Right hindlimb (tissue), 1 donor: ENCODE results near the gene TMEM61.
"Not testable (repeated sequence)": the region's sequence is repeated elsewhere in the genome, so short reads cannot be mapped to it uniquely, and the experiment has no call there.

Experiments used
- DNase-seq: peaks from one replicate; pipeline ENCODE4 v3.0.0-alpha.2; 2018

Gene TMEM61

DNA sequence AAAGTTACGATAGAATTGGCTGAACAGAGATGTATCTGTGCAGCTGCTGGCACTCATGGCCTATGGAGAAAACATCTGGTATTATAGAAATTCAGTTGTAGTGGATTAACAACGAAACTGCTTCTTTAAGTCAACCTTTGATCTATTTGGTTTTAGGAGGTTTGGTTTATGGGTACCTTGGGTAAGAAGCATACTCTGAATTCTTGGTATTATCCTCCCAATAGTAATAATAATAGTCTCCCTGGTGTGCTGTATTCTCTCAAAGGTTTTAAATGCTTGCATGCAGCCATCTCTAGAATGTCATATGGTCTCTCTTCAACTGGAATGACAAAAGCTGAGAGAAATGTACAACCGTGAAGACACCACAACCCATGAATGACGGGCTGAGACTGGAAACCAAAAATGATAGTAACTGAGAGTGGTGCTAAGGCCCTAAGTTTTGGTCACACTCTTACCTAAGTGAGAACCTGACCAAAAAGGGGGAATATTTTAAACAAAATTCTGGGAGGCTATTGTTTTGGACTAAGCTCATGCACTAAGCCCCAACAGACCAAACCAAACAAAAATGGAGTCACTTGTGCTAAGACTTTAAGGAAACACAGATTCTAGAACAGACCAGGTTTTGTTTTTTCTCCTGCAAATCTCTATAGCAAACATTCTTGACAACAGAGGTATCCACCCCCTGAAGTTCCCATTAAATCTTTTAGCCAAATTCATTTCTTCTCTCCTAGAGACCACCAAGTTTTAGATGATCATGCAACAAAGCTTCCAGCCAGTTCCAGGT, 17.6 kb upstream of the TMEM61 start:
- no peak for DNase-seq

DNA sequence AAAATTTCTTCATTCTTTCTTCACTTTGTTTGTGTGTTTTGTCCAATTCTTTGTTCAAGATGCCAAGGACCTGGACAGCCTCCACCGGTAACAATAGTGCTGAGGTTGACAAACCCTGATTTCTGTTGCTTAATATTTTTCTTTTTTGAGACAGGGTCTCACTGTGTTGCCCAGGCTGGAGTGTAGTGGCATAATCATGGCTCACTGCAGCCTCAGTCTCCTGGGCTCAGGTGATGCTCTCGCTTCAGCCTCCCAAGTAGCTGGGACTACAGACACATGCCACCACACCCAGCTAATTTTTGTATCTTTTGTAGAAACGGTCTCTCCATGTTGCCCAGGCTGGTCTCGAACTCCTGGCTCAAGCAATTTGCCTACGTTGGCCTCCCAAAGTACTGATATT, 16.6 kb upstream of the TMEM61 start:
- DNase-seq: not testable (repeated sequence)

DNA sequence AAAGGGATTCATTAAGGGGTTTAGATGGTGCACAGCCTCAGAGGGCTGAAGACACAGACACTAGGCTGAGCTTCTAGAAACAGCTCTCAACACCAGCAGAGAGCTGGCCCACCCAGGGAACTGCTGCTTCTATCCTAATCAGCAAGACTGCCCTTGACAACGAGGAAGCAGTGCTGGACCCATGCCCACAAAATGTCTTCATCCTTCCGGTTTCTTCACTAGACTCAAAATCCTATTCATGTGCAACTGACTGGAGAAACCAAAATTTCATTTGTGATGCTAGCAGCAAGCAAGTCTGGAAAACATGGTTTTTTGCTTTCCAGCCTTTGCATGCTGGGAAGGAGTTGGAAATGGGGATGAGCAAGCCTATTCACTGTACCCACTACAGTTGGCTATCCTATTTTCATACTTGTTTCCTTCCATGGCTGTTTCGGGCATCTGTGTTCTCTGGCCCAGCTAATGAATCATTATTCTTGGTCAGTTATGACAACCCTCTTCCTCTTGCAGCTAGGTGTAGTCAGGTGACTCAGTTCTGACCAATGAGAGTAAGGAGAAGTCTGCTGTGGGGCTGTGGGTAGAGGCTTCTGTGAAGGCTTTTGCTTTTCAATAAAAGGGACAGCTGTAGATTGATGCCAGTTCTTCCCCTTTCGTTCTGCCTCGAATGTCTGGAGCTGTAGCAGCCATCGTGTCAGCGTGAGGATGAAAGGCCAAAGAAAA, 14.6 kb upstream of the TMEM61 start:
- DNase-seq: no peak

DNA sequence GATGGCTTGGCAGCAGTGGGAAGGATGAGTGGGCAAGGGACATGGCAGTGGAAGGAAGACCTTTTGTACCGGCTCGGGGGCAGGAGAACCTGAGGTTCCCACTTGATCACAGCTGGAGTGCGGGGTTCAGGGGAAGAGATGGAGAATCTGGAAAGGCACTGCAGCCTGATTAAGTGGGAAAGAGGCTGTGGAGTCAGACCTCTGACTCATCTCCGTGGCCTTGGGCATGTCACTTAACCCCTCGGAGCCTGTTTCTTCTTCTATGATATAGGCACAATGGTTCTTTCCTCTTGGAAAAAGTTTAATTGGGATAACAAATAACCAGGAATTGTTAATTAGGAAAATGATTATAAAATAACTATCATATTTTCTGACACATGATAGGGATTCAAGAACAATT, 13.1 kb upstream of the TMEM61 start:
- no peak for DNase-seq

DNA sequence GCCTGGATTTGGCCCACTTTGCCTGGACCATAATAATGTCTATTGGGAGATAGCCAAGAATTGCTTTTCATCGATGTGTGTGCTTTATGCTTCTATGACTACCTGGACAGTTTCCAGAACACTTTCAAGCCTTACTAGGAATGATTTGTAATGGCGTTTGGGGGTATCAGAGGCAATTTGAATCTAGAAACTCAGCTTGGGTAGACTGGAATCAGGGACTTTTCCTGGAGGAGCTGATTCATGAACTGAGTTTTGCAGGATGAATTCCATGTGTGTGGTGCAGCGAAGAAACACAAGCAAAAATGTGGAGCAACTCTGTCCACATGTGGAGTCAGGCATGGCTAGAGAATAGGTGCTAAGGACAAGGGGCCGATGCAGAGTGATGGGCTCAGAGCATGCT, 11.9 kb upstream of the TMEM61 start:
- no peak for DNase-seq

DNA sequence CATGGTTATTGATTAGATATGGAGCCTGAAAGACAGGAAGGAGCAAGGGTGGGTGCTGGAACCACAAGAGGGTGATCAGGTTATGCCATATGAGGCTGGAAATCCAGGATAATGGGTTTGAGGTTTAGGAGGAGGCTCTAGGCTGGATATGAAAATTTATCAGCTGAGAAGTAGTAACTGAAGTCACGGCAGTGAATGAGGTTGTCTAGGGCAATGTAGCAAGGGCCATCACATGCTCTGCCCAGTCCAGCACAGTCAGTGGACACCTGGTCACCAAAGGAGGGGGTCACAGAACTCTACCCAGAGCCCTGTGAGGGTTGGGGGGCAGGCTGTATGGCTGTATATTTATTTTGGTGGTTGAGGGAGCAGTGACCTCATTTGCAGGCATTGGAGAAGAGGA, 10.5 kb upstream of the TMEM61 start:
- DNase-seq: no peak

DNA sequence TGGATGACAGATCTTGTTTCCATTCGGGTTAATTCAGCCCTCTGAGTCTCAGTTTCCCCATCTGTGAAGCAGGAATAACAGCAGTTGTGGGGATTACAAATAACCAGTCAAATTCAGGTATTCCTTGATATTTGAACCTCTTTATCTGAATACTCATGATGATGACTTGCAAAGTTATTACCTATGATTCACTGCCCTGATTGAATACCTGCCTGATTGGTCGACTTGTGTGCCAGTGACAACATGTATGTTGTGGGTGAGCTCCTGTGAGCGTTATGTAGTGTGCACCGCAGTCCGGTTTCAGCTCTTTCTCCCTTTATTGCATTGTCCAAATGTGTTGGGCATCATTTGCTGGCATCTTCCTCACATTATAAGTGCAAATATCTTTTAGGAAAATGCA, 9.5 kb upstream of the TMEM61 start:
- DNase-seq: no peak

DNA sequence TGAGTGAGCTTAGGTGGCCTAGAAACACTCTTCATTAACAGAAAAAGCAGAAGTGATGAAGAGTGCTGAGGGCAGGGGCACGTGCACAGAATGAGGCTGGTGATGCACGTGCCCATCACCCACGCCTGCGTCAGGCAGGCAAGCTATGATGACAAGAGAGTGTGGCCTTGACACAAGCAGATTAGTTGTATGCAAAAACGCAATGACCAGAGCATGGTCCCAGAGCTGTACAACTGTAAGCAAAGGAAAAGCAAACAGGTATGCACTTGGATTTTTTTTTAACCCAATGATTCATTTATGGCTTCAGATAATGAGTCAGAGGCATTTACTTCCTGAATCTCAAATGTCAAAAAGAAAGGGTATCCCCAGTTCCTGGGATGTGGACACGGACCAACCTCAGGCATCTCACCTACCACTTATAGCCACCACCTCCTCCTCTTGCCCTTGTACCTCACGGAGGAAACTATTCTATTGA, 9.1 kb upstream of the TMEM61 start:
- DNase-seq: no peak

DNA sequence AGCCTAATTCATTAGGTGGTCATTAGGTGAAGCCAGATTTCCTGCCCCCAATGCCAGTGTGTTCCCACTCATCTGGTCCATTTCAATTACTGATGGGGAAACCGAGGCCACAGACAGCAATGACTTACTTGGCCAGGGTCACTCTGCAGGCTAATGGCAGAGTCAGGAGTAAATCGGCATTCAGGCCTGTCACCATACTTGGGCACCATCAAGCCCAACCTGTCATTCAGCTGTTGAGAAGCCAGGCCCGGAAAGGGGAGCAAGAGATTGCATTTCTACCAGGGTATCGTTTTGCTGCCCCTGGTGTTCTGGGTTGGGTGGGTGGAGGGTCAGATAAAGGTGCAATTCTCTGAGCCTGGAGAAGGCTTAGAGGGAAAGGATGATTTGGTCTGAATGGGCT, 8.0 kb upstream of the TMEM61 start:
- DNase-seq: no peak

DNA sequence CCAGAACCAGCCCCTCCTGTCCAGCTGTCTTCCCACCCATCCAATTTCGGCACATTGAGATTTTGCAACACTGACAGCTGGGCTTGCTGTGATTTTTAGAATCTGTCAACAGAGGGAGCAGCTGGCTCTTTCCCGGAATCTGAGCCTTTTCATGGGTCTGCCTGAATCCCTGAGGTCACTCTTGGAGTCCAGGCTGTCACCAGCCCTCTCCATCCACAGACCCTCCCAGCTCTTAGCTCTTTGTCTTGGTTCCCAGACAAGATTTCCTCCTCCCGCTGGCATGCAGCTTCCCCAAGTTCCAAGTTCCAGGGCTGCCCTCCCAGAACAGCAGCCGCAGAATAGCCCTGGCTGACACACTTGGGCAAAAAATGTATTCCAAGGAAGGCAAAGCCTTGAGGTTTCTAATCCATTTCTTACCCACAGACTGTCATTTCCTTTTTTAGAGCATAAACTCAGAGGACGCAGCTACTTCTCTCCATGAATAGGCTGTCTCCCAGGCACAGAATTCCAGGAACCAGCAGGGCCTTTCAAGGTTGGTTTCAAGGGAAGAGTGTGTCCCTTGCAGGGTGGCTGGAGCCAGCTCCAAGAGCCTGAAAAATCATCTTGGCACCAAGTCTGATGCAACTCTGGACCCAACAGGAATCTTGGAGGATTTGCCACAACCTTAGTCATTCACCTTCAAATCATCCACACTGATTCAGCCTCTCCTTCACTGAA, 7.1 kb upstream of the TMEM61 start:
- DNase-seq: peak; percentile 66

DNA sequence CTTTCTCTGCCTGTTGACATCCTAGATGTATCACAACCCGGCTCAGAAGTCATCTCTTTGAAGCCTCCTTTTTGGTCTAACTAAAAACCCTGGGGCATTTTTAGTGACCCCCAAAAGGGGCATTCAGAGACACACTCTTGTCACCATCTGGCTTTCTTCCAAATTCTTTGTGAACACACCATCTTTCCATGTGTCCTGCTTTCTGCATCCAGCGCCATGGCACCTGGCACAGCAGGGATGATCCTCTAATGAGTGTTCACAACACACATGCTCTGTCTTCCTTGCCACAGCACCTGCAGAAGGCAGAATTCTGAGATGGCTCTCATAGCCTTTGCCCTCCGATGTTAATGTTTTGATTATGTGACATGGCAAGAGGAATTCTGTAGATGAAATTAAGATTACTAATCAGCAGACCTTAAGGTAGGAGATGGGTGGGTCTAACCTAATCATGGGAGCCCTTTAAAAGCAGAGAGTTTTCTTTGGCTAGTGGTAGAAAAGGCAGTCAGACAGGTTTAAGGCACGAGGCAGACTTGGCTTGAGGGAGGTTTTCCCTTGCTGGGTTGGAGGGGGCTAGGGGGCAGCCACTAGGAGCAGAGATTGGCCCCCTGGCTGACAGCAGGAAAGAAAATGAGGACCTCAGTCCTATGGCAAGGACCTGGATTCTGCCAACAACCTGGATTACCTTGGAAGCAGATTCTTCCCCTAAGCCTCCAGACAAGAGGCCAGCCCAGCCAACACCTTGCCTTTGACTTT, 4.9 kb upstream of the TMEM61 start:
- no peak for DNase-seq

DNA sequence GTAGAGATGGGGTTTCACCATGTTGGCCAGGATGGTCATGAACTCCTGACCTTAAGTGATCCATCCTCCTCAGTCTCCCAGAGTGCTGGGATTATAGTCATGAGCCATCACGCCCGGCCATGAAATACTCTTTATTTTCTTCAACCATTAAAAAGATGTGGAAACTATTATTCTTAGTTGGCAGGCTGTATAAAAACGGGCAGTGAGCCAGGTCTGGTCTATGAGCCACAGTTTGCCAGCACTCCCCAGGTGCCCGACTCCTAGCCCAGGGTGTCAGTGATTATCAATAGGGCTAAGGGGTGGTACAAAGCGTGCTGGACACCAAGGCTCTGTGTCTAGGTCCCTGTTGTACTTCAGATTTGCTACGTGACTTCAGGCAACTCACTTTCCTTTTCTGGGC, 3.7 kb upstream of the TMEM61 start:
- no peak for DNase-seq

DNA sequence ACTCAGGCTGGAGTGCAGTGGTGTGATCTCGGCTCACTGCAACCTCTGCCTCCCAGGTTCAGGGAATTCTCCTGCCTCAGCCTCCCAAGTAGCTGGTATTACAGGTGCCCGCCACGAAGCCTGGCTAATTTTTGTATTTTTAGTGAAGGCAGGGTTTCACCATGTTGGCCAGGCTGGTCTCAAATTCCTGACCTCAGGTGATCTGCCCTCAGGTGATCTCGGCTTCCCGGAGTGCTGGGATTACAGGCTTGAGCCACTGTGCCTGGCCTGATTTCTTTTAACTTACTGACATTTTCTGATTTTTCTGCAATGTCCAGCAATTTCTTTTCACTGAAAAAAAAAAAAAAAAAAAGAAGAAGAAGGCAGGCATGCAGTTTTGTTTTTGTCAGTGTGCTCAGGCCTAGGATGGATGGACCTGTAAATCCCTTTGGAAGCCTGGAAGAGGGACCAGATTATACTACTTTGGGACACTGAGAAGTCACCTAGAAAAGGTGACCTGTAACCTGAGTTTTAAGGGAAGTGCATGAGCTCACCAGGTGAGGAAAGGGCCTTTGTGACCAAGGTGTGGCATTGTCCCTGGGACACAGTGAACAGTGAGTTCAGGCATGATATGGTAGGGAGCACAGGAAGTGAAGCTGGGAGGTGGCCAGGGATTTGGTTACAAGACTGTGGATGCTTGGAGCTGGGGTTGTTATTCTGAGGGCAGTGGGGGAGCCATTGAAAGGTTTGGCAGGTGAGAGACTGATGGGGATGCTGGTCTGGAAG, 2.7 kb upstream of the TMEM61 start:
- peak; percentile 6 for DNase-seq

DNA sequence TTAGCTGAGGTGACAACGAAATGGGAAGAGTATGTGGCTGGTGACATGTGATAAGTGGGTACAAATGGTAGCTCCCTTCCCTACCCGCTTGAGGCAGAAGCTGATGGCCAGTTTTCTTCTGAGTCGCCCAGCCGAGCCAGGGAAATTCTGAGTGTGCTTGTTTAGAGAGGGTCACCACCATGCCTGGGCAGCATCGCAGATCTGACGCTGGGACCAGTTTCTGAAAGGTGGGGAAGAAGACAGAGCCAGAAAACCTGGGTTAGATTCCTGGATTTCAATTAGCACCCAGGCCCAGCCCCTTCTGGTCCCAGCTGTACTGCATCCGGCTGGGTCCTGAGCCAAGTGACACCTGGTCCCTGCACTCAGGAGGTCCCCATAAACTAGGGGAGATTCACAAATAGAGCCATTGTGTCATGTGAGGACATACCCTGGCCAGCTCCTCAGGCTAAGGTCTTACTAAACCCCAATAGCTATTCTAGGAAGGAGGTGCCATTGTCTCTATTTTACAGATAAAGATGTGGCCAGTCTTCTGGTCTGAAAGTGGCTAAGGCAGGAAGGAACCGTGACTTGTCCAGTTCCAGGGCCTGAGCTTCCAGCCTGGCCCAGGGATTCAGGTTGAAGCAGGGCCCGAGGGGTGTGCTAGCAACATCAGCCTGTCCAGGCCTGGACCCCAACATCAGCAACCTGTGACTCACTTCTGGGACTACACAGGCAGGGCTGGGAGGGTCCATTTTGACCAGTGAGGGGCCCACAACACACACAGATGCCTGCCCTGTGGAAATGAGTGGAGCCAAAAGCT, 1.7 kb upstream of the TMEM61 start:
- no peak for DNase-seq

DNA sequence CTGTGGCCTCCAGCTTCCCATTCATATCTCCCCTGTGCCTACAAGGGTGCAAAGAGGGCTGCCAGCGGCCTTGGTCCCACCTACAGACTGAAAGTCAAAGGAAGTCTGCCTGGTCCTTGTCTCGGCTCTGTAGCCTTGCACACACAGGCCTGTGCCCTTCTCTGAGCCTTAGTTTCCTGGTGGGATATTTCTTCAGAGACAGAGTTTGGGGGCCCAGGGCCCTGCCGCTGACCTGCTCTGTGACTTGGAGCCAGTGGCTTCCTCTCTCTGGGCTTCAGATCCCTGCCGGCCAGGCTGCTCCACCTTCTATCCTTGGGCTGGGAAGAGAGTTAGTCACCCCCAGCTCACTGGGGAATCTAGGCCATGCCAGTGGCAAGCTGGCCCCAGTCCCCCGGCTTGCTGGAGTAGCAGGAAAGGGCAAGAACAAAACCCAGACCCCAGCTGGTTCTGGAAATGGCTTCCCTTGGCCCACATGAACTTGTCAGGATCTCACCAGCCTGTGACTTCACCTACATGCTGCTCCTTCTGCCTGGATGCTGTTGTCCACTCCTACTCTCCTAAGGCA, 1.0 kb upstream of the TMEM61 start:
- no peak for DNase-seq

DNA sequence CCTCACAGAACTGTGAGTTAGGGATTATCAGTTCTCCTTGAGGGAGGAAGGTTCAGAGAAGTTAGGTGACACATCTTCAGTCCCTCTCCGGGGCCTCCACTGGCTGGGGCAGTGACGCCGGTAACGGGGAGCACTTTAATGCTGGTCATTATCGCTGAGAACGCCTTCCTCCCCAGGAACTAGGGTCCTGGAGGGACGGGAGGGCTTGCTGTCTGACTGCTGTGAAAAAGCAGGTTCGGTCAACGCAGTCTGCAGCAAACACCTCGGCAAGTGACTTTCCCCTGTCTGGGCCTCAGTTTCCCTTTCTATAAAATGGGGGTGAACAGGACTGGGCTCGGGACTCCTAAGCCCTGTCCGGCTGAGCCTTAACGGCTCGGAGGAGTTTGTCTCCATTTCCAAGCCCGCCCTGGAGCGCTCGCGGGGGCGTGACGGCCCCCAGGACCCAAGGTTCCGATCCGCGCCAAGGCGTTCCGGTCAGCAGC, 341 bp upstream of the TMEM61 start:
- no peak for DNase-seq

DNA sequence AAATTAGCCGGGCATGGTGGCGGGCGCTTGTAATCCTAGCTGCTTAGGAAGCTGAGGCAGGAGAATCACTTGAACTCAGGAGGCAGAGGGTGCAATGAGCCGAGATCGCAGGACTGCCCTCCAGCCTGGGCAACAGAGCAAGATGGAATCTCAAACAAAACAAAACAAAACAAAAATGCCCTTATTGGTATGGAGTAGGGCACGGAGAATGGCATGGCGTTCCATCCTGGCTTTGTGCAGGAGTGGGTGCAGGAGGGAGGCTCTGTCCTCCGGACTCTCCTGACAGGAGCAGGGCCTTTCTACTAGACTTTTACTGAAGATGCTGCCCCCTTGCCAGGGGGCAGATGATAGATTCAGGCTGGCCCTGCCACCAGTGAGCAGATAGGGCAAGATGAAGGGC, 1.0 kb downstream of the TMEM61 start:
- DNase-seq: no peak

DNA sequence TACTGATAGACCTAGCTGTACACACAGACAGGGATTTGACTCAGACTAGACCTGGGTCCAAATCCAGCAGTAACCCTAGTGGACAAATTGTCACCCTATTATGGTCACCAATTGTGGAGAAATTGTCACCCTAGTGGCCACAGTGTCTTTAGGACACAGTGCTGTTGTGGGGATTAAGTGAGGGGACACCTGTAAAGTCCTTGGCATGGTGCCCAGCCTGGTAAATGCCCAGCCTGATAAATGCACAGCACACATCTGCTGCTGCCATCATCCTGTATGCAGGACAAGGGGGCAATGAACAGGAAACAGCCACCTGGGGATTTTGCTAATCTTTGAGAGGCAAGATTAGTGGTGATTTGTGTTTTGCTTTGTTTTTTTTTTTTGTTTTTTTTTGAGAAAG, 2.3 kb downstream of the TMEM61 start:
- peak; percentile 16 for DNase-seq

DNA sequence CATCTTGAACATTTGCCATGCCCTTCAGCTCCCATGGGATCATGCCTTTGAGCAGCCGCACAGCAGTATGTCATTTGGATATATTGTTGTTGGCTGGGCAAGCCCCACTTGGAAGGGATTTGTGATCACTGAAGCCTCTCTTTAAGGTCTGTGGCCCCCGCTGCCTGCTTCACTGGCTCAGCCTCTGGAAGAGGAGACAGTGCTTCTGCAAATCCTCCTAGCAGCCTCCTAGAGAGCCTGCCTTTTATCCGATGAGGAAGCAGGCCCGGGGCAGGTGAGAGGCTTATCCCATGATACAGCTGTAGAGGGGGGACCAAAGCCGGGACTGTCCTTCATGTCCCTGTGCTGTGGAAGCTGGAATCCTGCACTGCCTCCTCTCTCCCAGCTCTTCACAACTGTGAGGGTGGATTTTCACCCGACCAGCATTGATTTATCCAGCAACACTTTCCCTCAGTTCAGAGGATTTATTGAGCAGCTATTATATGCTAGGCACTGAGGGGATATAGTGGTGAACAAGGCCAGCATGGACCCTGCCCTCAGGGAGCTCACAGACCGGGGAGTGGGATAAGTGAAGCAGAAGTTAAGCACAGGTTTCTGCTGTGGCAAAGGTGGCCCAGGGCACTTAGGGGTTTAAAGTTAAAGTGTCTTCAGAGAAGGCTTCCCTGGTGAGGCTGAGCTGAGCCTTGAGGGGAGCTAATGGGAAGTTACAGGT, 3.9 kb downstream of the TMEM61 start:
- DNase-seq: peak; percentile 5

DNA sequence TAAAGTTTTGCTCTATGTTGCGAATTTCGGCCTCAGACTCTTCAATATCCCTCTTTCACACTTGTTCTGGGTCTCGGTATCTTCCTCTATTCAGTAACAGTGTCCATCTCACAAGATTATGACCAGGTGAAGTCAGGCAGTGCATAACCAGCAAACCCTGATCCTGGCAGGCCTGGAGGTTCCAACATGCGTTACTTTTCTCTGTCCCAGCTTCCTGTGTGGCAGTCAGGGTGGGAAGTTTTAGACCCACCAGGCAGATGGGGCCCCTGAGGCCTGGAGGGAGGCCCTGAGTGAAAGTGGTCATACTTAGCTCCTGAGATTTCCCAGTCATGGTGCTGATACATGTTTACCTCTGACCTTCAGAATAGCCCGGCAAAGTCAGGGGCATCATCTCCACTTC, 5.1 kb downstream of the TMEM61 start:
- DNase-seq: no peak
